ENCODE data around the gene ARSB. TPM values are rescaled to one million over a fixed set of nuclear protein-coding genes. Genes with fewer than 3 reads are reported as not detected.
"Not testable (repeated sequence)": the region's sequence is repeated elsewhere in the genome, so short reads cannot be mapped to it uniquely, and the experiment has no call there.

The ARSB gene
- total RNA-seq, 1 donor from 2014 or later: 21.6 TPM

DNA sequence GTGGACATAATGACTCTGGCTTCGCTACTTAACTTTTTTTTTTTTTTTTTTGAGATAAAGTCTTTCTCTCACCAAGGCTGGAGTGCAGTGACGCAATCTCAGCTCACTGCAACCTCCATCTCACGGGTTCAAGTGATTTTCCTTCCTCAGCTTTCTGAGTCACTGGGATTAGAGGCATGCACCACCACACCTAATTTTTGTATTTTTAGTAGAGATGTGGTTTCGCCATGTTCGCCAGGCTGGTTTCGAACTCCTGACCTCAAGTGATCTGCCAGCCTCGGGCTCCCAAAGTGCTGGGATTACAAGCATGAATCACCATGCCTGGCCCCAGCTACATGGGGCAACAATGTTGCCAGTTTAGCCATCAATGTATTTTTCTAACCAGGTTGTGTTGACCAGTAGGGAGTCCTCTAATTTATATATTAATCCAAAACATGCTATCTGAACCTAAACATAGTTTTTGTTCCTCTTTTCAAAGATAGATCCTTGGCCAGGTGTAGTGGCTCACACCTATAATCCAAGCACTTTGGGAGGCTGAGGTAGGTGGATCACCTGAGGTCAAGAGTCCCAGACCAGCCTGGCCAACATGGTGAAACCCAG, 216.2 kb downstream of the ARSB start:
- TF ChIP-seq, protein P1, sequence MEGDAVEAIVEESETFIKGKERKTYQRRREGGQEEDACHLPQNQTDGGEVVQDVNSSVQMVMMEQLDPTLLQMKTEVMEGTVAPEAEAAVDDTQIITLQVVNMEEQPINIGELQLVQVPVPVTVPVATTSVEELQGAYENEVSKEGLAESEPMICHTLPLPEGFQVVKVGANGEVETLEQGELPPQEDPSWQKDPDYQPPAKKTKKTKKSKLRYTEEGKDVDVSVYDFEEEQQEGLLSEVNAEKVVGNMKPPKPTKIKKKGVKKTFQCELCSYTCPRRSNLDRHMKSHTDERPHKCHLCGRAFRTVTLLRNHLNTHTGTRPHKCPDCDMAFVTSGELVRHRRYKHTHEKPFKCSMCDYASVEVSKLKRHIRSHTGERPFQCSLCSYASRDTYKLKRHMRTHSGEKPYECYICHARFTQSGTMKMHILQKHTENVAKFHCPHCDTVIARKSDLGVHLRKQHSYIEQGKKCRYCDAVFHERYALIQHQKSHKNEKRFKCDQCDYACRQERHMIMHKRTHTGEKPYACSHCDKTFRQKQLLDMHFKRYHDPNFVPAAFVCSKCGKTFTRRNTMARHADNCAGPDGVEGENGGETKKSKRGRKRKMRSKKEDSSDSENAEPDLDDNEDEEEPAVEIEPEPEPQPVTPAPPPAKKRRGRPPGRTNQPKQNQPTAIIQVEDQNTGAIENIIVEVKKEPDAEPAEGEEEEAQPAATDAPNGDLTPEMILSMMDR (IDR thresholded peaks at IDR 0.05): no peak
- Histone ChIP-seq H3K4me1 (peaks cover 8% of the 10 kb centered on the region), H3K4me3 (no peak overlapping the region), H3K27ac (no peak overlapping the region), H3K36me3 (no peaks in the 10 kb centered on the region), H3K9me3 (no peaks in the 10 kb centered on the region), H3K27me3 (ENCODE audit: low read depth) (no peaks in the 10 kb centered on the region)
- intact Hi-C loops (cut with DNase I): no loop called here
- ATAC-seq (no peak), DNase-seq (no peak)

DNA sequence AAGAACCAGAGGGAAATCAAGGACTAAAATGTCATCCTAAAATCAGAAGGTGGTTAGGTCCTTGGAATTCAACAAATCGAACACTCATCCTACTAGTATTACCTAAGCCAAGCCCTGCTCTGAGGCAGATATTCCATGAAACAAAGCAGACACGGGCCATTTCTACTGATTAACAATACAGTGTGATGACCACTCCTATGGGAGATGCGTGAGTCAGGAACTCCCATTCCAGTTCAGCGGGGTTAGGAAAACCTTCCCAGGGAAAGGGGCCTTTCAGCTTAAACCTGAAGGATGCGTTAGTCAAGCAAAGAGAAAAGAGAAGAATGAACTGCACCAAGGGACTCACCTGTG, 218.7 kb downstream of the ARSB start:
- Histone ChIP-seq H3K36me3 (no peaks in the 10 kb centered on the region), H3K4me1 (no peaks in the 10 kb centered on the region), H3K27me3 (ENCODE audit: low read depth) (no peaks in the 10 kb centered on the region), H3K27ac (no peak overlapping the region), H3K9me3 (no peaks in the 10 kb centered on the region), H3K4me3 (no peak overlapping the region)
- DNase-seq: no peak
- ATAC-seq: no peak
- TF ChIP-seq, protein P1 (IDR thresholded peaks at IDR 0.05): no peak
- intact Hi-C loops (cut with DNase I): no loop called here

DNA sequence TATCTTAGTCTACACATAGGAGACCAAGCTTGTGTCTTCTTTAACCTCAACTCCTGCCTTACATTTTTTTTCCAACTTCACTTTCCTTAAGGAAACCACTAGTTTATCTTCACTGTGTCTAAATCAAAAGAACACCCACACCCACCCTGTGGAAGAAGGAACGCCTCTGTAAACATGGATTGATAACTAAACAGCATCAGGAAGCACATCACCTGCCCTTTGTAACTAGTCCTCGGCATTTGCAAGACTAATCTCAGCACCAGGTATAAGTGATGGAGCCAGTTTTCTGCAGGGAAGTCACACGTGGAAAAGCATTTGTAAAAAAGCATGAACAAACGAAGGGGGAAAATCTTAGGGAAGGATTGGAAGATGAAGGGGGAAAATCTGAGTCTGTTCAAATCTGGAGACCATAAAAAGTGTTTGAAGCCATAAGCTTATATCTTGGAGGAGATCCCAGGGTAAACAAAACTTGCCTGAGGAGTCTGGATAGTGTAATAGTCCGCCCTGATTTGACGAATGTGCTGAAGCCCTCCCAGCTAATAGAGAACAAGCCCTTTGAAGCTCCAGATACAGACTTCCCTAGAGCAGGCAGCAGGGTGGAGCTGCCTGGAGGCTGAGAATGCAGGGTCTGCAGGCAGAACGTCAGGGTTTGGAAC, 219.2 kb downstream of the ARSB start:
- no peaks in the 10 kb centered on the region for H3K27me3 ChIP-seq (ENCODE audit: low read depth)
- DNase-seq (no peak), ATAC-seq (no peak)
- no peaks in the 10 kb centered on the region for H3K4me1 ChIP-seq
- H3K36me3 ChIP-seq: no peaks in the 10 kb centered on the region
- TF ChIP-seq, protein P1 (IDR thresholded peaks at IDR 0.05): no peak
- intact Hi-C loops (cut with DNase I): no loop called here
- H3K27ac ChIP-seq: no peak overlapping the region
- no peak overlapping the region for H3K4me3 ChIP-seq
- no peaks in the 10 kb centered on the region for H3K9me3 ChIP-seq

DNA sequence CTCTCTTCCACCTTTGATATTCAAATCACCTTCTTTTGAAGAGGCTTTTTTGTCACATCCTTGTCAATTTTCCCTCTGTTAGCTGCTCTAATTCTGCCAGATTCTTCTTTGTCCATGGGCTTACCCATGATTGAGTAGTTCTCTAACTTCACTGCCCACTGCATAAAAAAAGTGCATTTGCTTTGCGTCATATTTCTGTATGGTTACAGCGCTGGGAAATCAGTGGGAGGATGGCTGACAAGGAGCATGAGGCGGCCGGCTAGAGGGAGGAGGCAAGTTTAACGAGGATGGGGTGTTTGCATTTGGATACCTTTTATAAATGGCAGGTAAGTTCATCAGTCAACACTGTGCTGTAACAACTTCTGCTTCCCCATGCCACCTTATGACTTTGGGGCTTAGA, 220.0 kb downstream of the ARSB start:
- intact Hi-C loops (cut with DNase I): no loop called here
- no peak overlapping the region for H3K27ac ChIP-seq
- no peaks in the 10 kb centered on the region for H3K27me3 ChIP-seq (ENCODE audit: low read depth)
- DNase-seq (no peak), ATAC-seq (no peak)
- no peaks in the 10 kb centered on the region for H3K9me3 ChIP-seq
- TF ChIP-seq, protein P1 (IDR thresholded peaks at IDR 0.05): no peak
- no peaks in the 10 kb centered on the region for H3K36me3 ChIP-seq
- no peaks in the 10 kb centered on the region for H3K4me1 ChIP-seq
- H3K4me3 ChIP-seq: no peak overlapping the region

DNA sequence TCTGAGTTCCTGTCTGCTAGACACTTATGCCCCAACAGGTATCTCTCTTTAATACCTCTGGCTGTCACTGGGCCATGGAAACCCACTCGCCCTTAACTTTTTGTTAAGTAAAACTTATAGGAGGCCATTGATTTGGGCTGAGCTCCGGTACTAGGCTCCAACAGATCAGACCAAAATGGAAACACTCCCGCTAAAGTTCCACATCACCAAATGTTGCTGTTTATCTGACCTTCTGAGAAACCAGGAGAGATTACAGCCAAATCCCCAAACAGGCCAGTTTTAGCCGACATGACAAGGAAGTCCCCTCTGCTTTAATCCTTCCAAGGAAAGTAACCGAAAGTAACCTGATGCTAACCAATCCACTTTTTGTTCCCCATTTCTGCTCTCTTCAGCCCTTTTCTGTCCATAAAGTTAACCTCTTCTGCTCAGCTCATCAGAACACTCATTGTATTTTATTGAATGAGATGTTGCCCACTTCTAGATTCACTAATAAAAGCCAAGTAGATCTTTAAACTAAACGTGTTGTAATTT, 221.4 kb downstream of the ARSB start:
- Histone ChIP-seq H3K9me3 (no peaks in the 10 kb centered on the region), H3K27me3 (ENCODE audit: low read depth) (no peaks in the 10 kb centered on the region), H3K4me3 (no peak overlapping the region), H3K36me3 (no peaks in the 10 kb centered on the region), H3K4me1 (no peaks in the 10 kb centered on the region), H3K27ac (no peak overlapping the region)
- no peak for DNase-seq
- TF ChIP-seq, protein P1 (IDR thresholded peaks at IDR 0.05): no peak
- intact Hi-C loops (cut with DNase I): no loop called here
- ATAC-seq: no peak

DNA sequence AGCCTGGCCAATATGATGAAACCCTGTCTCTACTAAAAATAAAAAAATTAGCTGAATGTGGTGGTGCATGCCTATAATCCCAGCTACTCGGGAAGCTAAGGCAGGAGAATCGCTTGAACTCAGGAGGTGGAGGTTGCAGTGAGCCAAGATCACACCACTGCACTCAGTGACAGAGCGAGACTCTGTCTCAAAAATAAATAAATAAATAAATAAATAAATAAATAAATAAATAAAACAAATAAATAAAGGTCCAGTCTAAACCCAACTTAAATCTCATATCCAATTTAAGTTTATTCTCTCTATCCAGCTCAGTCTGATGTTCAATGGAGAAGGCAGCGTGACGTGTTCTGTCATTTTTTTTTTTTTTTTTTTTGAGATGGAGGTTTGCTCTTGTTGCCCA, 222.4 kb downstream of the ARSB start:
- H3K27ac ChIP-seq; intact Hi-C loops (cut with DNase I); H3K4me3 ChIP-seq; ATAC-seq; DNase-seq; H3K4me1 ChIP-seq; H3K9me3 ChIP-seq; H3K36me3 ChIP-seq; H3K27me3 ChIP-seq (ENCODE audit: low read depth): not testable (repeated sequence)
